ENCODE data around the gene GEMIN7. TPM values are rescaled to one million over a fixed set of nuclear protein-coding genes. Genes with fewer than 3 reads are reported as not detected.

GEMIN7 gene
- total and polyA plus RNA-seq, 2 of the 13 experiments (the other 11 are each of a cell fraction or from before 2014, with no cell fraction given): 24.1 to 30.6 TPM

GRCh38 chr19:45079063-45079910 is at the start of gene GEMIN7 (continued):
- peak; percentile 60; the same call in 1 of the 2 replicates for TF ChIP-seq ZNF280B (CRISPR knock-in tag; IDR thresholded peaks at IDR 0.05; ENCODE audit: borderline replicate concordance)
- TF ChIP-seq DNMT3B (CRISPR knock-in tag; conservative IDR thresholded peaks at IDR 0.05): no peak
- peak; percentile 97 for TF ChIP-seq SPEN (CRISPR knock-in tag; IDR thresholded peaks at IDR 0.05; ENCODE audit: low read depth)
- TF ChIP-seq MTF1 (CRISPR knock-in tag; IDR thresholded peaks at IDR 0.05): 0 out of 2 replicates have a peak, but pooled peaks have one; percentile 86
- no peak for TF ChIP-seq ZNF224 (CRISPR knock-in tag; IDR thresholded peaks at IDR 0.05)
- TF ChIP-seq ETV6 (CRISPR knock-in tag; conservative IDR thresholded peaks at IDR 0.05): peak; percentile 88
- peak; percentile 77 for TF ChIP-seq SKI (IDR thresholded peaks at IDR 0.05; ENCODE audit: partially characterized antibody)
- TF ChIP-seq ZFP36 (IDR thresholded peaks at IDR 0.05; ENCODE audit: borderline replicate concordance, low read depth, low read length, partially characterized antibody): no peak
- TF ChIP-seq XBP1 (CRISPR knock-in tag; IDR thresholded peaks at IDR 0.05): 0 out of 2 replicates have a peak, but pooled peaks have one; percentile 22
- peak; percentile 93 for TF ChIP-seq ERF (CRISPR knock-in tag; IDR thresholded peaks at IDR 0.05)
- peak; percentile 42; the same call in 1 of the 2 replicates for TF ChIP-seq ZBTB4 (CRISPR knock-in tag; IDR thresholded peaks at IDR 0.05; ENCODE audit: borderline replicate concordance)
- TF ChIP-seq ZNF609 (CRISPR knock-in tag; IDR thresholded peaks at IDR 0.05; ENCODE audit: borderline replicate concordance): no peak; the same call in 1 of the 2 replicates
- peak; percentile 96 for TF ChIP-seq ZSCAN21 (CRISPR knock-in tag; IDR thresholded peaks at IDR 0.05; ENCODE audit: borderline replicate concordance)
- TF ChIP-seq MEIS2 (CRISPR knock-in tag; IDR thresholded peaks at IDR 0.05): peak; percentile 90; the same call in 1 of the 2 replicates
- TF ChIP-seq, protein P1, sequence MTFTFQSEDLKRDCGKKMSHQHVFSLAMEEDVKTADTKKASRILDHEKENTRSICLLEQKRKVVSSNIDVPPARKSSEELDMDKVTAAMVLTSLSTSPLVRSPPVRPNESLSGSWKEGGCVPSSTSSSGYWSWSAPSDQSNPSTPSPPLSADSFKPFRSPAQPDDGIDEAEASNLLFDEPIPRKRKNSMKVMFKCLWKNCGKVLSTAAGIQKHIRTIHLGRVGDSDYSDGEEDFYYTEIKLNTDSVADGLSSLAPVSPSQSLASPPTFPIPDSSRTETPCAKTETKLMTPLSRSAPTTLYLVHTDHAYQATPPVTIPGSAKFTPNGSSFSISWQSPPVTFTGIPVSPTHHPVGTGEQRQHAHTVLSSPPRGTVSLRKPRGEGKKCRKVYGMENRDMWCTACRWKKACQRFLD (CRISPR knock-in tag; IDR thresholded peaks at IDR 0.05; ENCODE audit: borderline replicate concordance): peak; percentile 28; the same call in 1 of the 2 replicates
- TF ChIP-seq ZC3H4 (CRISPR knock-in tag; IDR thresholded peaks at IDR 0.05; ENCODE audit: borderline replicate concordance): no peak
- peak; percentile 81; the same call in 1 of the 2 replicates for TF ChIP-seq ZNF205 (CRISPR knock-in tag; IDR thresholded peaks at IDR 0.05)
